Immature natural killer cell (primary cell): ENCODE measurements around the gene FAM13A. TPM values are rescaled to one million over a fixed set of nuclear protein-coding genes. Genes with fewer than 3 reads are reported as not detected.

Experiments used
- DNase-seq, 3 donors: peaks; one replicate each; pipeline ENCODE4 v3.0.0; 2022; ENCODE audit warnings: mixed read lengths in 1 of 3
- H3K27ac Mint-ChIP-seq, 6 donors: one replicate each; pipeline ENCODE4 v1.8.0; 2020; ENCODE audit warnings: mixed read lengths in 6 of 6, mild to moderate bottlenecking in 5 of 6, inconsistent platforms in 4 of 6, moderate library complexity in 3 of 6
- H3K27me3 Mint-ChIP-seq, 3 donors: one replicate each; pipeline ENCODE4 v1.8.0; 2020 to 2021; ENCODE audit warnings: low read depth in 3 of 3, mild to moderate bottlenecking in 3 of 3, mixed read lengths in 3 of 3, moderate library complexity in 3 of 3, inconsistent platforms in 1 of 3
- H3K36me3 Mint-ChIP-seq, 3 donors: one replicate each; pipeline ENCODE4 v1.8.0; 2020; ENCODE audit warnings: mixed read lengths in 3 of 3, inconsistent platforms in 2 of 3, mild to moderate bottlenecking in 2 of 3
- H3K4me1 Mint-ChIP-seq, 2 donors: one replicate each; pipeline ENCODE4 v1.8.0; 2020; ENCODE audit warnings: inconsistent platforms in 2 of 2, mild to moderate bottlenecking in 2 of 2, mixed read lengths in 2 of 2, moderate library complexity in 1 of 2
- H3K4me3 Mint-ChIP-seq, 5 donors: one replicate each; pipeline ENCODE4 v1.8.0; 2020; ENCODE audit warnings: mild to moderate bottlenecking in 5 of 5, mixed read lengths in 5 of 5, inconsistent platforms in 3 of 5, moderate library complexity in 3 of 5
- H3K9me3 Mint-ChIP-seq, 6 donors: one replicate each; pipeline ENCODE4 v1.8.0; 2020; ENCODE audit warnings: mild to moderate bottlenecking in 6 of 6, mixed read lengths in 6 of 6, inconsistent platforms in 4 of 6, moderate library complexity in 3 of 6
- polyA plus RNA-seq, 3 donors: library from polyadenylated mRNA; unstranded; fragments of 300-500 nt; fragmentation: Illumina TruSeq; gene quantifications; one replicate each; pipeline ENCODE4 v1.2.3, GENCODE V29; 2021

FAM13A gene
- polyA plus RNA-seq, 3 donors from 2014 or later, result 1.5 to 3.4 (median 1.7) TPM

- H3K27me3 Mint-ChIP-seq, result no peaks in the 10 kb centered on the region
- no peak for DNase-seq
- no peak overlapping the region for H3K4me3 Mint-ChIP-seq
- H3K9me3 Mint-ChIP-seq, result no peaks in the 10 kb centered on the region
- H3K4me1 Mint-ChIP-seq, result no peaks in the 10 kb centered on the region
- H3K36me3 Mint-ChIP-seq, result peaks cover 19 to 30% (median 29%) of the 10 kb centered on the region in 3 donors
- H3K27ac Mint-ChIP-seq, result no peak overlapping the region
Measured at GRCh38 chr4:88729146-88729760, 327.7 kb downstream of the FAM13A start.

GRCh38 chr4:88728146-88728545 lies 328.8 kb downstream of the FAM13A start:
- no peaks in the 10 kb centered on the region for H3K9me3 Mint-ChIP-seq
- DNase-seq, result no peak
- H3K27me3 Mint-ChIP-seq, result no peaks in the 10 kb centered on the region
- no peak overlapping the region for H3K4me3 Mint-ChIP-seq
- H3K36me3 Mint-ChIP-seq, result peaks cover 19 to 33% (median 29%) of the 10 kb centered on the region in 3 donors
- H3K27ac Mint-ChIP-seq, result no peak overlapping the region
- H3K4me1 Mint-ChIP-seq, result no peaks in the 10 kb centered on the region

- no peaks in the 10 kb centered on the region for H3K9me3 Mint-ChIP-seq
- H3K27me3 Mint-ChIP-seq, result peaks cover 0 to 2% (median 0%) of the 10 kb centered on the region in 3 donors
- H3K36me3 Mint-ChIP-seq, result peaks cover 22 to 38% (median 23%) of the 10 kb centered on the region in 3 donors
- H3K4me1 Mint-ChIP-seq, result no peaks in the 10 kb centered on the region
- H3K4me3 Mint-ChIP-seq, result no peak overlapping the region
- DNase-seq, result no peak
- H3K27ac Mint-ChIP-seq, result no peak overlapping the region
Measured at GRCh38 chr4:88725986-88726385, 331.0 kb downstream of the FAM13A start.

- H3K27ac Mint-ChIP-seq, result no peak overlapping the region
- no peak overlapping the region for H3K4me3 Mint-ChIP-seq
- H3K27me3 Mint-ChIP-seq, result peaks cover 0 to 2% (median 0%) of the 10 kb centered on the region in 3 donors
- no peak for DNase-seq
- H3K4me1 Mint-ChIP-seq, result no peaks in the 10 kb centered on the region
- no peaks in the 10 kb centered on the region for H3K9me3 Mint-ChIP-seq
- peaks cover 22 to 45% (median 22%) of the 10 kb centered on the region in 3 donors for H3K36me3 Mint-ChIP-seq
Measured at GRCh38 chr4:88725143-88725542, 331.8 kb downstream of the FAM13A start.

- DNase-seq, result no peak
- Mint-ChIP-seq H3K4me1 (no peaks in the 10 kb centered on the region), H3K9me3 (no peaks in the 10 kb centered on the region), H3K27me3 (peaks cover 0 to 2% (median 0%) of the 10 kb centered on the region in 3 donors), H3K27ac (no peak overlapping the region), H3K36me3 (peaks cover 18 to 42% (median 20%) of the 10 kb centered on the region in 3 donors), H3K4me3 (no peak overlapping the region)
Measured at GRCh38 chr4:88724406-88724805, 332.6 kb downstream of the FAM13A start.

GRCh38 chr4:88722828-88723227 lies 334.2 kb downstream of the FAM13A start:
- H3K27ac Mint-ChIP-seq, result no peak overlapping the region
- peaks cover 0 to 6% (median under 1%) of the 10 kb centered on the region in 6 donors for H3K9me3 Mint-ChIP-seq
- H3K4me3 Mint-ChIP-seq, result no peak overlapping the region
- peaks cover 21 to 49% (median 23%) of the 10 kb centered on the region in 3 donors for H3K36me3 Mint-ChIP-seq
- H3K4me1 Mint-ChIP-seq, result no peaks in the 10 kb centered on the region
- DNase-seq, result no peak
- peaks cover 0 to 2% (median 0%) of the 10 kb centered on the region in 3 donors for H3K27me3 Mint-ChIP-seq

- Mint-ChIP-seq H3K9me3 (peaks cover 4 to 10% (median 5%) of the 10 kb centered on the region in 6 donors), H3K36me3 (peaks cover 25 to 50% (median 26%) of the 10 kb centered on the region in 3 donors), H3K4me3 (no peak overlapping the region), H3K27me3 (peaks cover 0 to 2% (median 0%) of the 10 kb centered on the region in 3 donors), H3K27ac (no peak overlapping the region), H3K4me1 (no peaks in the 10 kb centered on the region)
- no peak for DNase-seq
Measured at GRCh38 chr4:88722276-88722780, 334.7 kb downstream of the FAM13A start.

- Mint-ChIP-seq H3K36me3 (peaks cover 35 to 59% (median 35%) of the 10 kb centered on the region in 3 donors), H3K4me3 (no peak overlapping the region), H3K4me1 (peaks cover 2 to 7% of the 10 kb centered on the region in 2 donors), H3K9me3 (peaks cover 8 to 18% (median 10%) of the 10 kb centered on the region in 6 donors), H3K27ac (no peak overlapping the region), H3K27me3 (peaks cover 0 to 2% (median 2%) of the 10 kb centered on the region in 3 donors)
- DNase-seq, result no peak
Measured at GRCh38 chr4:88720451-88721428, 336.2 kb downstream of the FAM13A start.

- peaks cover 8 to 18% (median 10%) of the 10 kb centered on the region in 6 donors for H3K9me3 Mint-ChIP-seq
- H3K4me1 Mint-ChIP-seq, result peaks cover 2 to 7% of the 10 kb centered on the region in 2 donors
- peaks cover 0 to 2% (median 2%) of the 10 kb centered on the region in 3 donors for H3K27me3 Mint-ChIP-seq
- DNase-seq, result no peak
- no peak overlapping the region for H3K27ac Mint-ChIP-seq
- peaks cover 36 to 64% (median 47%) of the 10 kb centered on the region in 3 donors for H3K36me3 Mint-ChIP-seq
- H3K4me3 Mint-ChIP-seq, result no peak overlapping the region
Measured at GRCh38 chr4:88719381-88719780, 337.6 kb downstream of the FAM13A start.

GRCh38 chr4:88718098-88718497 lies 338.9 kb downstream of the FAM13A start:
- Mint-ChIP-seq H3K9me3 (peaks cover 8 to 18% (median 10%) of the 10 kb centered on the region in 6 donors), H3K27me3 (peaks cover 0 to 2% (median 2%) of the 10 kb centered on the region in 3 donors), H3K4me1 (peaks cover 2 to 7% of the 10 kb centered on the region in 2 donors), H3K4me3 (no peak overlapping the region), H3K27ac (no peak overlapping the region), H3K36me3 (peaks cover 40 to 68% (median 50%) of the 10 kb centered on the region in 3 donors)
- DNase-seq, result no peak

- peaks cover 0 to 2% (median 0%) of the 10 kb centered on the region in 3 donors for H3K27me3 Mint-ChIP-seq
- no peak for DNase-seq
- no peak overlapping the region for H3K27ac Mint-ChIP-seq
- H3K4me3 Mint-ChIP-seq, result no peak overlapping the region
- peaks cover 2 to 7% of the 10 kb centered on the region in 2 donors for H3K4me1 Mint-ChIP-seq
- peaks cover 8 to 18% (median 10%) of the 10 kb centered on the region in 6 donors for H3K9me3 Mint-ChIP-seq
- peaks cover 50 to 72% (median 58%) of the 10 kb centered on the region in 3 donors for H3K36me3 Mint-ChIP-seq
Measured at GRCh38 chr4:88713782-88714181, 343.2 kb downstream of the FAM13A start.

GRCh38 chr4:88709989-88710388 lies 347.0 kb downstream of the FAM13A start:
- Mint-ChIP-seq H3K27ac (no peak overlapping the region), H3K4me1 (no peaks in the 10 kb centered on the region), H3K36me3 (peaks cover 39 to 68% (median 40%) of the 10 kb centered on the region in 3 donors), H3K9me3 (no peaks in the 10 kb centered on the region), H3K4me3 (no peak overlapping the region), H3K27me3 (no peaks in the 10 kb centered on the region)
- DNase-seq, result no peak

GRCh38 chr4:88706574-88706973 lies 350.4 kb downstream of the FAM13A start:
- no peaks in the 10 kb centered on the region for H3K27me3 Mint-ChIP-seq
- DNase-seq, result no peak
- H3K4me1 Mint-ChIP-seq, result no peaks in the 10 kb centered on the region
- no peak overlapping the region for H3K4me3 Mint-ChIP-seq
- H3K9me3 Mint-ChIP-seq, result no peaks in the 10 kb centered on the region
- H3K36me3 Mint-ChIP-seq, result peaks cover 34 to 68% (median 37%) of the 10 kb centered on the region in 3 donors
- no peak overlapping the region for H3K27ac Mint-ChIP-seq
